K562 (cell line): ENCODE measurements around the gene KCP. TPM values are rescaled to one million over a fixed set of nuclear protein-coding genes. Genes with fewer than 3 reads are reported as not detected.
A peak's percentile ranks its signal among the peaks of the same experiment; 100 is the strongest.

Experiments used
- ETV5 ChIP-seq: sonication (generic); formaldehyde crosslinking; IDR thresholded peaks from 2 replicates; pipeline ENCODE4 v1.4.0; 2020; ENCODE audit warnings: low read depth, mild to moderate bottlenecking, missing genetic modification reagents
- FOXP4 ChIP-seq: sonication (generic); formaldehyde crosslinking; IDR thresholded peaks from 2 replicates; pipeline ENCODE4 v1.8.0; 2022; ENCODE audit warnings: mild to moderate bottlenecking, missing genetic modification reagents, borderline replicate concordance
- HEY1 ChIP-seq: fragments of 250-450 bp; sonication (Bioruptor Pico); IDR thresholded peaks from 2 replicates; pipeline ENCODE4 v1.5.0; 2020; ENCODE audit warnings: mild to moderate bottlenecking, moderate library complexity, borderline replicate concordance
- KDM4B ChIP-seq, 2 experiments: fragments of 450-650 bp in 1 of 2; sonication (generic) in 1 of 2; IDR thresholded peaks; 2 replicates each; pipeline ENCODE4 v1.6.1; 2016 to 2017; ENCODE audit warnings: borderline replicate concordance in 2 of 2, antibody characterized with exemption in 1 of 2, low read depth in 1 of 2, mild to moderate bottlenecking in 1 of 2
- MBD2 ChIP-seq: sonication (generic); IDR thresholded peaks from 2 replicates; pipeline ENCODE4 v1.6.1; 2016; ENCODE audit warnings: low read depth, borderline replicate concordance
- MNT ChIP-seq, 2 experiments: fragments of 450-650 bp; conservative IDR thresholded peaks; 2 replicates each; pipeline ENCODE4 v1.6.1; 2017; ENCODE audit warnings: mild to moderate bottlenecking in 2 of 2, moderate library complexity in 2 of 2
- NEUROD1 ChIP-seq: fragments of 150-350 bp; IDR thresholded peaks from 2 replicates; pipeline ENCODE4 v1.6.1; 2014; ENCODE audit warnings: borderline replicate concordance, low read length, low read depth; ENCODE audit not compliant: partially characterized antibody
- NFIX ChIP-seq: fragments of 250-450 bp; sonication (Bioruptor Pico); IDR thresholded peaks from 2 replicates; pipeline ENCODE4 v1.4.0; 2020; ENCODE audit warnings: low read depth, mild to moderate bottlenecking, moderate library complexity
- RAD51 ChIP-seq: fragments of 450-650 bp; IDR thresholded peaks from 2 replicates; pipeline ENCODE4 v1.7.1; 2016; ENCODE audit warnings: low read depth, mild to moderate bottlenecking, borderline replicate concordance
- SUPT5H ChIP-seq: fragments of 450-650 bp; IDR thresholded peaks from 2 replicates; pipeline ENCODE4 v1.6.1; 2016
- TAL1 ChIP-seq: fragments of 450-650 bp; IDR thresholded peaks from 2 replicates; pipeline ENCODE4 v1.6.1; 2016; ENCODE audit warnings: mild to moderate bottlenecking
- TEAD4 ChIP-seq, 2 experiments: sonication (generic) in 1 of 2; formaldehyde crosslinking in 1 of 2; IDR thresholded peaks; 2 replicates each; pipeline versions ENCODE4 v1.6.1 to v1.8.0; 2012 to 2022; ENCODE audit warnings: borderline replicate concordance in 1 of 2, inconsistent platforms in 1 of 2, low read length in 1 of 2, mild to moderate bottlenecking in 1 of 2, missing genetic modification reagents in 1 of 2
- XRCC4 ChIP-seq: IDR thresholded peaks from one replicate; pipeline ENCODE4 v1.6.1; 2011; ENCODE audit not compliant: insufficient read depth, insufficient read length; ENCODE audit errors: extremely low read depth
- ZNF512 ChIP-seq: IDR thresholded peaks from 2 replicates; pipeline ENCODE4 v1.6.1; 2016; ENCODE audit warnings: missing genetic modification characterization, missing compliant biosample characterization
- ZNF584 ChIP-seq: fragments of 200-800 bp; sonication (Bioruptor generic); IDR thresholded peaks from 2 replicates; pipeline ENCODE4 v1.6.1; 2016; ENCODE audit warnings: low read depth, mild to moderate bottlenecking, missing genetic modification characterization, missing compliant biosample characterization
- polyA plus RNA-seq, 8 experiments: library from polyadenylated mRNA; depleted of rRNA in 4 of 8; stranded (reverse) in 5 of 8; unstranded in 3 of 8; fragments of >200 nt; fragmentation: Nextera tagmentation in 2 of 8; fragmentation: Illumina TruSeq in 1 of 8; extraction: Ambion mirVana in 2 of 8; extraction: Trizol in 1 of 8; gene quantifications; 2 replicates each; pipeline versions ENCODE4 v1.2.1 to v1.2.3, GENCODE V29; 2011 to 2014; ENCODE audit warnings: inconsistent platforms in 1 of 8, missing spikeins in 1 of 8
- total RNA-seq, 7 experiments: library from RNA; depleted of rRNA in 6 of 7; stranded (reverse); fragments of >200 nt in 6 of 7; fragmentation: Illumina TruSeq in 2 of 7; extraction: Trizol in 2 of 7; gene quantifications; 2 replicates each; pipeline versions ENCODE4 v1.2.1 to v1.2.3, GENCODE V29; 2011 to 2021; ENCODE audit warnings: low replicate concordance in 1 of 7
- TF ChIP-seq, protein P1 (sequence below): fragments of 450-650 bp; formaldehyde crosslinking; IDR thresholded peaks from 2 replicates; pipeline ENCODE4 v1.4.0; 2022; ENCODE audit warnings: missing genetic modification characterization
- TF ChIP-seq, protein P2 (sequence below): fragments of 250-450 bp; sonication (Bioruptor Pico); IDR thresholded peaks from 2 replicates; pipeline ENCODE4 v1.4.0; 2020; ENCODE audit warnings: borderline replicate concordance

KCP gene
- total and polyA plus RNA-seq, 9 of the 15 experiments (the other 6 are each of a cell fraction or from before 2014, with no cell fraction given), result 0.06 to 0.17 (median 0.12) TPM; not detected in 3

GRCh38 chr7:128860158-128861073 lies 50.1 kb downstream of the KCP start (continued):
- TF ChIP-seq NFIX (CRISPR knock-in tag) (no peak), MBD2 (peak; percentile 71), TAL1 (peak; percentile 96), HEY1 (CRISPR knock-in tag) (no peak), ZNF512 (no peak), ZNF584 (no peak; the same call in 1 of the 2 replicates), TEAD4 (IDR thresholded peaks at IDR 0.05; ENCODE audit: low read length) (peak; percentile 93), TEAD4 (CRISPR knock-in tag; IDR thresholded peaks at IDR 0.05; ENCODE audit: borderline replicate concordance) (no peak), ETV5 (CRISPR knock-in tag) (no peak; the same call in 1 of the 2 replicates), XRCC4 (no peak), MNT (conservative IDR thresholded peaks at IDR 0.05) (peak; percentile 39 to 74; a peak in 3 of 4 replicates), NEUROD1 (peak; percentile 82), SUPT5H (peak; percentile 81), RAD51 (peak; percentile 36; the same call in 1 of the 2 replicates), KDM4B (IDR thresholded peaks at IDR 0.05; ENCODE audit: borderline replicate concordance in 2 of 2, low read depth in 1 of 2) (peak in 1 of 2 experiments; percentile 84; a peak in 2 of 4 replicates), FOXP4 (CRISPR knock-in tag) (peak; percentile 62; the same call in 1 of the 2 replicates)
- TF ChIP-seq, protein P1, sequence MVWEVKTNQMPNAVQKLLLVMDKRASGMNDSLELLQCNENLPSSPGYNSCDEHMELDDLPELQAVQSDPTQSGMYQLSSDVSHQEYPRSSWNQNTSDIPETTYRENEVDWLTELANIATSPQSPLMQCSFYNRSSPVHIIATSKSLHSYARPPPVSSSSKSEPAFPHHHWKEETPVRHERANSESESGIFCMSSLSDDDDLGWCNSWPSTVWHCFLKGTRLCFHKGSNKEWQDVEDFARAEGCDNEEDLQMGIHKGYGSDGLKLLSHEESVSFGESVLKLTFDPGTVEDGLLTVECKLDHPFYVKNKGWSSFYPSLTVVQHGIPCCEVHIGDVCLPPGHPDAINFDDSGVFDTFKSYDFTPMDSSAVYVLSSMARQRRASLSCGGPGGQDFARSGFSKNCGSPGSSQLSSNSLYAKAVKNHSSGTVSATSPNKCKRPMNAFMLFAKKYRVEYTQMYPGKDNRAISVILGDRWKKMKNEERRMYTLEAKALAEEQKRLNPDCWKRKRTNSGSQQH, result peak; percentile 93
- TF ChIP-seq, protein P2, sequence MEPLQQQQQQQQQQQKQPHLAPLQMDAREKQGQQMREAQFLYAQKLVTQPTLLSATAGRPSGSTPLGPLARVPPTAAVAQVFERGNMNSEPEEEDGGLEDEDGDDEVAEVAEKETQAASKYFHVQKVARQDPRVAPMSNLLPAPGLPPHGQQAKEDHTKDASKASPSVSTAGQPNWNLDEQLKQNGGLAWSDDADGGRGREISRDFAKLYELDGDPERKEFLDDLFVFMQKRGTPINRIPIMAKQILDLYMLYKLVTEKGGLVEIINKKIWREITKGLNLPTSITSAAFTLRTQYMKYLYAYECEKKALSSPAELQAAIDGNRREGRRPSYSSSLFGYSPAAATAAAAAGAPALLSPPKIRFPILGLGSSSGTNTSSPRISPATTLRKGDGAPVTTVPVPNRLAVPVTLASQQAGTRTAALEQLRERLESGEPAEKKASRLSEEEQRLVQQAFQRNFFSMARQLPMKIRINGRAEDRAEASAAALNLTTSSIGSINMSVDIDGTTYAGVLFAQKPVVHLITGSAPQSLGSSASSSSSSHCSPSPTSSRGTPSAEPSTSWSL, result no peak
